Astrocyte of the spinal cord (primary cell): ENCODE results near the gene MYO1A.
"Not testable (repeated sequence)": the region's sequence is repeated elsewhere in the genome, so short reads cannot be mapped to it uniquely, and the experiment has no call there.

Source experiments
- DNase-seq: peaks from one replicate; pipeline ENCODE4 v3.0.0; 2011; ENCODE audit warnings: low read depth, low spot score
- H3K4me3 ChIP-seq: 2 replicates; pipeline ENCODE4 v1.5.1; 2011; ENCODE audit warnings: low read depth, mild to moderate bottlenecking, low read length, moderate library complexity
- CTCF ChIP-seq: IDR thresholded peaks from 2 replicates; pipeline ENCODE4 v1.5.1; 2012; ENCODE audit warnings: low read depth, mild to moderate bottlenecking, low read length, inconsistent platforms
- in situ Hi-C: cut with HindIII; loops from 2 replicates; pipeline ENCODE4 v1.10.0; 2017; ENCODE audit warnings: low sequenced_read_pairs

MYO1A gene

DNA sequence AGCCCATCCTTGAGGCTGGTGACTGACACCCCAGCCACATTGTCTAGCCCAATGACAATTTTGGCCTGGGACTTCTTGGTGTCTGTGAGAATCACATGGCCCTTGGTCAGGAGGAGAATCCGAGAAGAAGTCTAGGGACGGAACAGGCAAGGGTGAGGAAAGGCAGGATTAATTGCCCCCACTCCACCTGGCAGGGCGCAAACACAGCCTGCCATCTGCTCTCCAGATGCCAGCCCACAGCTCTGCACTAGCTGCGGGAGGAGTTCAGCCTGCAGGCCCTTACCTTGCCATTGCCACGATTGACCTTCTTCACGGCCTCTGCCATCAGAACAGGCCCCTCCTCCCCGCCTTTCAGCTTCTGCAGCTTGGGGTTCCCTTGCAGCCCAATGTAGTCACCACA, 20.5 kb downstream of the MYO1A start:
- no peak for DNase-seq
- H3K4me3 ChIP-seq: no peak overlapping the region
- in situ Hi-C loops: no loop called here
- TF ChIP-seq CTCF: no peak

GRCh38 chr12:57027805-57028153, 22.1 kb downstream of the MYO1A start:
- in situ Hi-C loops: no loop called here
- no peak for DNase-seq
- H3K4me3 ChIP-seq: no peak overlapping the region
- TF ChIP-seq CTCF: no peak

- no peak for DNase-seq
- in situ Hi-C loops: no loop called here
- TF ChIP-seq CTCF: no peak
Observed at GRCh38 chr12:57027011-57027804, 22.7 kb downstream of the MYO1A start.

GRCh38 chr12:57025196-57025595, 24.7 kb downstream of the MYO1A start:
- TF ChIP-seq CTCF: no peak
- no peak overlapping the region for H3K4me3 ChIP-seq
- in situ Hi-C loops: no loop called here
- DNase-seq: no peak

More at GRCh38 chr12:57027011-57027804, 22.7 kb downstream of the MYO1A start:
- H3K4me3 ChIP-seq: no peak overlapping the region

GRCh38 chr12:57022324-57022723, 27.6 kb downstream of the MYO1A start:
- H3K4me3 ChIP-seq, in situ Hi-C loops, DNase-seq: not testable (repeated sequence)

DNA sequence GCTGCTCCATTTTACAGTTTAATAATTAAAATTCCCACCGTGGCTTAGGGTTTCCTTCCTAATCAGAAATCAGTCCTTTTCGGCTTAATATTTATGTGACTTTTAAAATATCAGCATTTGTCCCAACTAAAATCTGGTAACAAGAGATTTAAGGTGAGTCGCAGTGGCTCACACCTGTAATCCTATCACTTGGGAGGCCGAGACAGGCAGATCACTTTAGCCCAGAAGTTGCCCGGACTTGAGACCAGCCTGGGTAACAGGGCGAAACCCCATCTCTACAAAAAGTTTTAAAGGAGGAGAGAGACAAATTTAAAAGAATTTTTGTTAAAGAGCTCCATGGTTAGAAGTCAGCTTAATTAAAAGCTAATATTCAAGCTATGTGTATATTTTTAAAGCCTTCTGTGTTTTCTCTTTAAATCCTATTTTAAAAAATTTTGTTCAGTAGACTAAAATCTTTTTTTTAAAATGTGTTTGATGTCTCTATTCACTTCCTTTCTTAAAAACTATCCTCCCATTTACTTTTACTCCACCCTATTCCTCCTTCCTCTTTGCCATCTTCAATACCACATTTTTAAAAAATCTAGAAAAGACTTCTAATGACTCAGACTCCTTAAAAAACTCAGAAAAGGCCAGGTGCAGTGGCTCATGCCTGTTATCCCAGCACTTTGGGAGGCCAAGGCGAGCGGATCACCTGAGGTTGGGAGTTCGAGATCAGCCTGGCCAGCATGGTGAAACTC, 29.8 kb downstream of the MYO1A start:
- no peak overlapping the region for H3K4me3 ChIP-seq
- TF ChIP-seq CTCF: no peak
- in situ Hi-C loops: no loop called here
- no peak for DNase-seq

DNA sequence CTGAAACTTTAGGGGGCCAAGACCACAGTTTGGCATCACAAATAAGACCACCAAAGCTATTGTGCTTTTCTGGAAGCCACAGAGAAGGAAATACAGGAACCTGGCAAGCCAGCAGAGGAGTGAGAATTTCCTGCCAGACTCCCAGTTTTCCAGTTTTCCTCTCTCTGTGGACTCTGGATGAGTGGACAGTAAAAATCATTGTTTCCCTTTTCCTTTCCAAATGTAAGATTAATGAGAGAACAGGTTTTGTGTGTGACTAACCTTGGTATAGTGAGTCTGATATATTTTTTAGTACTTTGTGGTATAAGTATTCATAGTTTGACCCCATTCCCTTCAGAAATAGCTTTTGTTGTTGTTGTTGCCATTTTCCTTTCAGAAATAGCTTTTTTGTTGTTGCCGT, 31.0 kb downstream of the MYO1A start:
- no peak for TF ChIP-seq CTCF
- no peak for DNase-seq
- in situ Hi-C loops: no loop called here
- H3K4me3 ChIP-seq: no peak overlapping the region

DNA sequence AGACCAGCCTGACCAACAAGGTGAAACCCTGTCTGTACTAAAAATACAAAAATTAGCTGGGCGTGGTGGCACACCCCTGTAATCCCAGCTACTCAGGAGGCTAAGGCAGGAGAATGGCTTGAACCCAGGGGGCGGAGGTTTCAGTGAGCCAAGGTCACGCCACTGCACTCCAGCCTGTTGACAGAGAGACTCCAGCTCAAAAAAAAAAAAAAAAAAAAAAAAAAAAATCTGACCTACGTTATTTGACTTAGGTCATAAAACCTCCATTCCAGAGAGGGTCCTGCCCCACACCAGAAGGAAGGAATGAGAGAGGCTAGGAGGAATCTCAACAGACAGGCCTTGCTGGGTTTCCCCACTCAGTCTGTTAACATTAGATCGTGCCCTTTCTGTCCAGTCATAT, 31.6 kb downstream of the MYO1A start:
- in situ Hi-C loops, H3K4me3 ChIP-seq, DNase-seq: not testable (repeated sequence)
